H9 (cell line): Measurements from ENCODE around the gene UNC13C. TPM values are rescaled to one million over a fixed set of nuclear protein-coding genes. Genes with fewer than 3 reads are reported as not detected.

Experiments
- DNase-seq: peaks from one replicate; pipeline ENCODE4 v3.0.0-alpha.2; 2017
- H2AFZ ChIP-seq: one replicate; pipeline ENCODE4 v1.6.1; 2013; ENCODE audit warnings: mild to moderate bottlenecking, low read length, control low read depth, moderate library complexity
- H2AK5ac ChIP-seq: 2 replicates; pipeline ENCODE4 v1.6.1; 2013; ENCODE audit warnings: low read length, control low read depth, mixed read lengths; ENCODE audit not compliant: insufficient read length
- H2BK120ac ChIP-seq: one replicate; pipeline ENCODE4 v1.6.1; 2013; ENCODE audit warnings: low read depth, mild to moderate bottlenecking, low read length, control low read depth, inconsistent platforms; ENCODE audit not compliant: poor library complexity, severe bottlenecking
- H2BK12ac ChIP-seq: 2 replicates; pipeline ENCODE4 v1.6.1; 2013; ENCODE audit warnings: low read length, control low read depth, mixed read lengths, low read depth; ENCODE audit not compliant: insufficient read length
- H2BK15ac ChIP-seq: 2 replicates; pipeline ENCODE4 v1.6.1; 2013; ENCODE audit warnings: low read depth, low read length, control low read depth
- H2BK20ac ChIP-seq: one replicate; pipeline ENCODE4 v1.6.1; 2013; ENCODE audit warnings: low read depth, mild to moderate bottlenecking, low read length, control low read depth, inconsistent platforms; ENCODE audit not compliant: poor library complexity, severe bottlenecking
- H2BK5ac ChIP-seq: 2 replicates; pipeline ENCODE4 v1.6.1; 2013; ENCODE audit warnings: low read length, control low read depth, mixed read lengths; ENCODE audit not compliant: insufficient read length
- H3K14ac ChIP-seq: 2 replicates; pipeline ENCODE4 v1.6.1; 2013; ENCODE audit warnings: low read length, control low read depth; ENCODE audit not compliant: insufficient read depth
- H3K18ac ChIP-seq: 2 replicates; pipeline ENCODE4 v1.6.1; 2013; ENCODE audit warnings: low read depth, mild to moderate bottlenecking, mixed read lengths, low read length, control low read depth; ENCODE audit not compliant: insufficient read length
- H3K23ac ChIP-seq: 2 replicates; pipeline ENCODE4 v1.6.1; 2013; ENCODE audit warnings: low read length, control low read depth, mixed read lengths, low read depth; ENCODE audit not compliant: insufficient read length
- H3K23me2 ChIP-seq: 2 replicates; pipeline ENCODE4 v1.6.1; 2013; ENCODE audit warnings: low read depth, mild to moderate bottlenecking, mixed read lengths, low read length, control low read depth; ENCODE audit not compliant: insufficient read length, poor library complexity, severe bottlenecking
- H3K27ac ChIP-seq: 2 replicates; pipeline ENCODE4 v1.5.1; 2013; ENCODE audit warnings: low read length, control low read depth, mixed read lengths, low read depth; ENCODE audit not compliant: insufficient read length
- H3K27me3 ChIP-seq: 2 replicates; pipeline ENCODE4 v1.6.1; 2013; ENCODE audit warnings: low read length, control low read depth, inconsistent platforms; ENCODE audit not compliant: insufficient read depth
- H3K4ac ChIP-seq: 2 replicates; pipeline ENCODE4 v1.6.1; 2013; ENCODE audit warnings: low read depth, mild to moderate bottlenecking, control low read depth, inconsistent platforms, low read length, moderate library complexity
- H3K4me1 ChIP-seq: 2 replicates; pipeline ENCODE4 v1.6.1; 2013; ENCODE audit warnings: low read length, control low read depth, inconsistent platforms; ENCODE audit not compliant: insufficient read depth
- H3K4me2 ChIP-seq: 2 replicates; pipeline ENCODE4 v1.6.1; 2013; ENCODE audit warnings: low read length, control low read depth, mixed read lengths; ENCODE audit not compliant: insufficient read length, insufficient read depth
- H3K56ac ChIP-seq: 2 replicates; pipeline ENCODE4 v1.6.1; 2013; ENCODE audit warnings: low read depth, mild to moderate bottlenecking, mixed read lengths, low read length, control low read depth; ENCODE audit not compliant: insufficient read length
- H3K79me1 ChIP-seq: 2 replicates; pipeline ENCODE4 v1.6.1; 2013; ENCODE audit warnings: low read depth, mild to moderate bottlenecking, moderate library complexity, low read length, control low read depth, inconsistent platforms; ENCODE audit not compliant: insufficient read depth, poor library complexity, severe bottlenecking
- H3K79me2 ChIP-seq: 2 replicates; pipeline ENCODE4 v1.6.1; 2013; ENCODE audit warnings: low read length, control low read depth, inconsistent platforms; ENCODE audit not compliant: insufficient read depth
- H3K9ac ChIP-seq: 2 replicates; pipeline ENCODE4 v1.6.1; 2013; ENCODE audit warnings: low read length, control low read depth, mixed read lengths; ENCODE audit not compliant: insufficient read length; ENCODE audit errors: extremely low read depth
- H3K9me3 ChIP-seq: one replicate; pipeline ENCODE4 v1.6.1; 2013; ENCODE audit warnings: low read depth, low read length, inconsistent platforms; ENCODE audit not compliant: control insufficient read depth
- H3T11ph ChIP-seq: one replicate; pipeline ENCODE4 v1.6.1; 2013; ENCODE audit warnings: mild to moderate bottlenecking, low read length, control low read depth, inconsistent platforms
- H4K20me1 ChIP-seq: one replicate; pipeline ENCODE4 v1.6.1; 2013; ENCODE audit not compliant: control insufficient read depth, insufficient read length, insufficient read depth
- H4K5ac ChIP-seq: 2 replicates; pipeline ENCODE4 v1.6.1; 2013; ENCODE audit warnings: low read depth, mild to moderate bottlenecking, mixed read lengths, low read length, control low read depth; ENCODE audit not compliant: insufficient read length
- H4K8ac ChIP-seq: replicated peaks from 2 replicates; pipeline ENCODE4 v1.6.1; 2013; ENCODE audit warnings: low read length, control low read depth, mixed read lengths, low read depth; ENCODE audit not compliant: insufficient read length
- H4K91ac ChIP-seq: 2 replicates; pipeline ENCODE4 v1.6.1; 2013; ENCODE audit warnings: low read depth, mild to moderate bottlenecking, moderate library complexity, mixed read lengths, low read length, control low read depth; ENCODE audit not compliant: insufficient read length
- H3K27ac Mint-ChIP-seq, 3 experiments: 2 replicates in 2 of 3; 3 replicates in 1 of 3; pipeline ENCODE4 v1.8.0; 2020 to 2021; ENCODE audit warnings: mixed read lengths in 3 of 3, mild to moderate bottlenecking in 1 of 3, moderate library complexity in 1 of 3
- H3K27me3 Mint-ChIP-seq: 2 replicates; pipeline ENCODE4 v1.8.0; 2021; ENCODE audit warnings: low read depth, mild to moderate bottlenecking, moderate library complexity, mixed read lengths
- H3K36me3 Mint-ChIP-seq, 3 experiments: 2 replicates in 2 of 3; 3 replicates in 1 of 3; pipeline ENCODE4 v1.8.0; 2020 to 2021; ENCODE audit warnings: low read depth in 3 of 3, mixed read lengths in 3 of 3; ENCODE audit not compliant: insufficient read depth in 1 of 3
- H3K4me1 Mint-ChIP-seq, 2 experiments: 2 replicates each; pipeline ENCODE4 v1.8.0; 2020; ENCODE audit warnings: mixed read lengths in 2 of 2
- H3K4me3 Mint-ChIP-seq, 2 experiments: 2 replicates in 1 of 2; 3 replicates in 1 of 2; pipeline ENCODE4 v1.8.0; 2020 to 2021; ENCODE audit warnings: mild to moderate bottlenecking in 2 of 2, mixed read lengths in 2 of 2, moderate library complexity in 1 of 2
- H3K9me3 Mint-ChIP-seq, 2 experiments: 2 replicates in 1 of 2; 3 replicates in 1 of 2; pipeline ENCODE4 v1.8.0; 2020; ENCODE audit warnings: mild to moderate bottlenecking in 2 of 2, mixed read lengths in 2 of 2, moderate library complexity in 1 of 2
- CTCF ChIP-seq: fragments of 200-600 bp; sonication (generic); conservative IDR thresholded peaks from 3 replicates; pipeline ENCODE4 v1.8.0; 2021; ENCODE audit warnings: antibody characterized with exemption, mild to moderate bottlenecking
- WGBS: extraction: QIAGEN DNeasy Blood & Tissue Kit; methylation state at CpG from one replicate; pipeline ENCODE4 v1.1.7; 2013; ENCODE audit warnings: missing lambda C conversion rate, low lambda C conversion rate, mixed read lengths; ENCODE audit not compliant: insufficient read length; ENCODE audit errors: extremely low coverage; 5-methylcytosine and 5-hydroxymethylcytosine counted together
- total RNA-seq: library from RNA; stranded (reverse); gene quantifications from 2 replicates; pipeline ENCODE4 v1.2.1, GENCODE V29; 2021

Gene UNC13C
- total RNA-seq, 1 experiment from 2014 or later = 0.02 TPM

- Histone ChIP-seq H3T11ph (no peak overlapping the region), H3K56ac (no peak overlapping the region), H4K5ac (no peak overlapping the region), H2BK15ac (no peak overlapping the region), H4K8ac (no peak overlapping the region), H2AK5ac (no peak overlapping the region), H3K27ac (no peak overlapping the region), H2BK5ac (no peak overlapping the region), H3K79me2 (no peaks in the 10 kb centered on the region), H3K27me3 (no peaks in the 10 kb centered on the region), H2BK20ac (no peak overlapping the region), H3K79me1 (no peaks in the 10 kb centered on the region), H3K18ac (no peak overlapping the region), H2BK12ac (no peak overlapping the region), H3K4me1 (no peaks in the 10 kb centered on the region), H3K14ac (no peak overlapping the region), H3K23me2 (no peaks in the 10 kb centered on the region), H2BK120ac (no peak overlapping the region), H4K20me1 (no peaks in the 10 kb centered on the region), H3K4ac (no peak overlapping the region), H3K23ac (no peak overlapping the region), H4K91ac (no peak overlapping the region), H3K9me3 (no peaks in the 10 kb centered on the region), H3K4me2 (no peak overlapping the region), H3K9ac (no peak overlapping the region), H2AFZ (no peak overlapping the region)
- Mint-ChIP-seq H3K9me3 (no peaks in the 10 kb centered on the region; a peak in 3 of 5 replicates), H3K27ac (no peak overlapping the region), H3K4me1 (peaks cover 7 to 9% of the 10 kb centered on the region in 2 experiments; a peak in 2 of 4 replicates), H3K4me3 (no peak overlapping the region), H3K36me3 (no peaks in the 10 kb centered on the region; a peak in 1 of 7 replicates), H3K27me3 (no peaks in the 10 kb centered on the region)
- WGBS = no CpG with 5 or more reads among the region's 2 CpGs
- TF ChIP-seq CTCF = no peak
- no peak for DNase-seq
Measured at GRCh38 chr15:54514601-54515000, 536.4 kb downstream of the UNC13C start.
